PFSK-1 (cell line): ENCODE results near the gene PARD6G.

Experiments used
- FOXP2 ChIP-seq: optimal IDR thresholded peaks from 2 replicates; pipeline ENCODE3; 2011; ENCODE audit warnings: borderline replicate concordance, control low read depth, inconsistent platforms; ENCODE audit not compliant: insufficient read depth; ENCODE audit errors: extremely low read length, extremely low read depth
- POLR2AphosphoS5 ChIP-seq: IDR thresholded peaks from 2 replicates; pipeline ENCODE4 v1.6.1; 2012; ENCODE audit warnings: low read depth, mild to moderate bottlenecking, control low read depth, low read length, moderate library complexity
- SIN3A ChIP-seq: IDR thresholded peaks from 2 replicates; pipeline ENCODE4 v1.6.1; 2012; ENCODE audit warnings: mild to moderate bottlenecking, low read length, moderate library complexity, borderline replicate concordance; ENCODE audit not compliant: insufficient read depth
- TAF1 ChIP-seq: IDR thresholded peaks from 2 replicates; pipeline ENCODE4 v1.6.1; 2012; ENCODE audit warnings: low read length, control low read depth, borderline replicate concordance; ENCODE audit not compliant: insufficient read depth
- TF ChIP-seq, protein P1 (sequence below), 2 experiments: IDR thresholded peaks; 2 replicates each; pipeline versions ENCODE4 v1.6.1 to v1.8.0; 2011 to 2012; ENCODE audit warnings: low read depth in 2 of 2, low read length in 2 of 2, control low read depth in 1 of 2, inconsistent platforms in 1 of 2, mild to moderate bottlenecking in 1 of 2, moderate library complexity in 1 of 2; ENCODE audit not compliant: insufficient read depth in 1 of 2

The PARD6G gene

GRCh38 chr18:80253871-80254492, 6.7 kb upstream of the PARD6G start:
- TF ChIP-seq, protein P1, sequence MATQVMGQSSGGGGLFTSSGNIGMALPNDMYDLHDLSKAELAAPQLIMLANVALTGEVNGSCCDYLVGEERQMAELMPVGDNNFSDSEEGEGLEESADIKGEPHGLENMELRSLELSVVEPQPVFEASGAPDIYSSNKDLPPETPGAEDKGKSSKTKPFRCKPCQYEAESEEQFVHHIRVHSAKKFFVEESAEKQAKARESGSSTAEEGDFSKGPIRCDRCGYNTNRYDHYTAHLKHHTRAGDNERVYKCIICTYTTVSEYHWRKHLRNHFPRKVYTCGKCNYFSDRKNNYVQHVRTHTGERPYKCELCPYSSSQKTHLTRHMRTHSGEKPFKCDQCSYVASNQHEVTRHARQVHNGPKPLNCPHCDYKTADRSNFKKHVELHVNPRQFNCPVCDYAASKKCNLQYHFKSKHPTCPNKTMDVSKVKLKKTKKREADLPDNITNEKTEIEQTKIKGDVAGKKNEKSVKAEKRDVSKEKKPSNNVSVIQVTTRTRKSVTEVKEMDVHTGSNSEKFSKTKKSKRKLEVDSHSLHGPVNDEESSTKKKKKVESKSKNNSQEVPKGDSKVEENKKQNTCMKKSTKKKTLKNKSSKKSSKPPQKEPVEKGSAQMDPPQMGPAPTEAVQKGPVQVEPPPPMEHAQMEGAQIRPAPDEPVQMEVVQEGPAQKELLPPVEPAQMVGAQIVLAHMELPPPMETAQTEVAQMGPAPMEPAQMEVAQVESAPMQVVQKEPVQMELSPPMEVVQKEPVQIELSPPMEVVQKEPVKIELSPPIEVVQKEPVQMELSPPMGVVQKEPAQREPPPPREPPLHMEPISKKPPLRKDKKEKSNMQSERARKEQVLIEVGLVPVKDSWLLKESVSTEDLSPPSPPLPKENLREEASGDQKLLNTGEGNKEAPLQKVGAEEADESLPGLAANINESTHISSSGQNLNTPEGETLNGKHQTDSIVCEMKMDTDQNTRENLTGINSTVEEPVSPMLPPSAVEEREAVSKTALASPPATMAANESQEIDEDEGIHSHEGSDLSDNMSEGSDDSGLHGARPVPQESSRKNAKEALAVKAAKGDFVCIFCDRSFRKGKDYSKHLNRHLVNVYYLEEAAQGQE (IDR thresholded peaks at IDR 0.05; ENCODE audit: insufficient read depth in 1 of 2, low read depth in 2 of 2, low read length in 2 of 2), result no peak
- no peak for TF ChIP-seq SIN3A
- no peak for TF ChIP-seq FOXP2
- no peak for TF ChIP-seq POLR2AphosphoS5

DNA sequence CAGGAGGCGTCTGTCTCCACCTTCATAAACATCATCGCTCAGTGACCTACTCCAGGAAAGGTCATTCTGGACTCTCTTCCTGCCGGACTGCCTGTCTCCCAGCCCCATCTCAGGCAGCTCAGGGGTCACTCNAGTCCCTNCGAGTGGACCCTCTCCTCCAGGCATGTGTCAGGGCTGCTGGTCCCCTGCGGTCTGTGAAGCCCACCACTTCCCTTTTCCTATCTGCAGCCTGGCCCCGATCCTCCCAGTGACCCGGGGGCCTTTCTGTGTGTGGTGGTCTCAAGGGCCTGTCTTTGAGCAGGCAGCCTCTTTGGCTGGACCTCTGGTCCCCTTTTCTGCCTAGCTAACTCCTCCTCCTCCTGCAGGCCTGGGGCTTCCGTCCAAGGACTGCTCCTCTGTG, 5.9 kb upstream of the PARD6G start:
- TF ChIP-seq SIN3A, result no peak
- TF ChIP-seq TAF1, result no peak
- TF ChIP-seq, protein P1 (IDR thresholded peaks at IDR 0.05; ENCODE audit: insufficient read depth in 1 of 2, low read depth in 2 of 2, low read length in 2 of 2), result no peak
- no peak for TF ChIP-seq FOXP2
- TF ChIP-seq POLR2AphosphoS5, result no peak

DNA sequence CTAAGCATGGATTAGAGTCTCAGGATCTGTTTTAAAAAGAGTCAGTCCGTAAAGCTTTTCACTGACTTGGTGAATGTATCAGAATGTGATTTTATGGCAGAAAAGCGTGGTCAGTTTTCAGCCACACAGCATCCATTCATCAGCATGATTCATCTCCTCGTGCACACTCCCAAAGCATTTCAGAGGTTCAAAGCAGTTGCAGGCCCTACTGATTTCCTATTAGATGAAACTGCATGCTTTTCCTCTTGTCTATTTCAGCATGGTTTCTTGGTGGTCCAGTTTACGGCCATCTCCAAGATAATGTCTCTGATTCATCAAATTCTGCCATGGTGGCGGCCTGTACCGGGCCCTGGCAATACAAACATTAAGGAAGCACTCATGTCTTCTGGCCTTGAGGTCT, 4.8 kb upstream of the PARD6G start:
- TF ChIP-seq SIN3A (no peak), FOXP2 (no peak), POLR2AphosphoS5 (no peak), TAF1 (no peak)
- TF ChIP-seq, protein P1 (IDR thresholded peaks at IDR 0.05; ENCODE audit: insufficient read depth in 1 of 2, low read depth in 2 of 2, low read length in 2 of 2), result no peak

GRCh38 chr18:80251700-80252099, 4.4 kb upstream of the PARD6G start:
- TF ChIP-seq TAF1 (no peak), SIN3A (no peak), FOXP2 (no peak), POLR2AphosphoS5 (no peak)
- TF ChIP-seq, protein P1 (IDR thresholded peaks at IDR 0.05; ENCODE audit: insufficient read depth in 1 of 2, low read depth in 2 of 2, low read length in 2 of 2), result no peak
